HepG2 (cell line): Measurements from ENCODE around the gene EDC3. TPM values are rescaled to one million over a fixed set of nuclear protein-coding genes. Genes with fewer than 3 reads are reported as not detected.

Source experiments
- ATAC-seq: fragments of 200-7000 bp; cut with Tn5 transposase; 3 replicates; pipeline ENCODE4 v1.9.1; 2020; ENCODE audit warnings: mild to moderate bottlenecking, moderate library complexity
- BruUV-seq: library from RNA; stranded (reverse); fragments of 400-500 nt; replicated peaks from 2 replicates; lab custom pipeline; 2021; lab: Mats Ljungman, UMichigan
- CTCF ChIA-PET: fragments of 300-600 bp; formaldehyde crosslinking; extraction: SDS; loops from one replicate; lab custom pipeline; 2021; ENCODE audit warnings: low total read pairs, inconsistent platforms, low intra/inter-chr PET ratio; lab: Yijun Ruan, JAX
- POLR2A ChIA-PET: fragments of 350-600 bp; sonication (Branson Sonifier 250); formaldehyde crosslinking; loops from one replicate; lab custom pipeline; 2020; ENCODE audit warnings: antibody characterized with exemption, inconsistent platforms; lab: Yijun Ruan, JAX
- DNase-seq: peaks from one replicate; pipeline ENCODE4 v3.0.0-alpha.2; 2015; ENCODE audit warnings: low spot score
- FAIRE-seq: peaks from 3 replicates; lab custom pipeline; 2011; peaks lifted over from hg19 to GRCh38; lab: Jason Lieb, UNC
- H2AFZ ChIP-seq: one replicate; pipeline ENCODE4 v1.6.1; 2011; ENCODE audit warnings: low read length, inconsistent platforms
- H3K27ac ChIP-seq: fragments of 300-600 bp; 3 replicates; pipeline ENCODE4 v1.8.0; 2011; ENCODE audit warnings: mixed run types, mild to moderate bottlenecking, mixed read lengths, low read length, inconsistent platforms; ENCODE audit not compliant: insufficient read depth; ENCODE audit errors: extremely low read length
- H3K27me3 ChIP-seq, 2 experiments: fragments of 200-600 bp in 1 of 2; 2 replicates in 1 of 2; 3 replicates in 1 of 2; pipeline versions ENCODE4 v1.6.0 to v1.8.0; 2011; ENCODE audit warnings: low read length in 2 of 2, mild to moderate bottlenecking in 2 of 2, moderate library complexity in 2 of 2, inconsistent platforms in 1 of 2; ENCODE audit not compliant: insufficient read depth in 2 of 2, control insufficient read depth in 1 of 2
- H3K36me3 ChIP-seq, 2 experiments: fragments of 200-600 bp in 1 of 2; replicated peaks in 1 of 2; 2 replicates in 1 of 2; 3 replicates in 1 of 2; pipeline versions ENCODE4 v1.5.1 to v1.8.0; 2011; ENCODE audit warnings: low read length in 2 of 2, inconsistent platforms in 1 of 2; ENCODE audit not compliant: insufficient read depth in 2 of 2, control insufficient read depth in 1 of 2
- H3K4me1 ChIP-seq: 2 replicates; pipeline ENCODE4 v1.5.1; 2012; ENCODE audit warnings: low read length, inconsistent platforms; ENCODE audit not compliant: insufficient read depth
- H3K4me2 ChIP-seq: 2 replicates; pipeline ENCODE4 v1.6.0; 2011; ENCODE audit warnings: low read depth, low read length, inconsistent platforms
- H3K4me3 ChIP-seq, 3 experiments: fragments of 200-600 bp in 1 of 3; sonication (generic), shearing (Covaris generic) in 1 of 3; replicated peaks in 1 of 3; 2 replicates each; pipeline ENCODE4 v1.5.1; 2011 to 2016; ENCODE audit warnings: low read length in 3 of 3, inconsistent platforms in 2 of 3, low read depth in 2 of 3, mild to moderate bottlenecking in 2 of 3, control low read depth in 1 of 3, mixed read lengths in 1 of 3; ENCODE audit not compliant: insufficient read depth in 1 of 3
- H3K79me2 ChIP-seq: one replicate; pipeline ENCODE4 v1.6.1; 2011; ENCODE audit warnings: low read length, inconsistent platforms; ENCODE audit not compliant: insufficient read depth
- H3K9ac ChIP-seq: 2 replicates; pipeline ENCODE4 v1.6.0; 2011; ENCODE audit warnings: mild to moderate bottlenecking, low read depth, low read length, inconsistent platforms; ENCODE audit not compliant: insufficient read depth
- H3K9me3 ChIP-seq: 2 replicates; pipeline ENCODE4 v1.5.1; 2012; ENCODE audit warnings: mild to moderate bottlenecking, low read length
- H4K20me1 ChIP-seq: 2 replicates; pipeline ENCODE4 v1.6.0; 2011; ENCODE audit warnings: inconsistent platforms, mild to moderate bottlenecking, low read length, moderate library complexity; ENCODE audit not compliant: insufficient read depth
- ATF5 ChIP-seq: sonication (generic); formaldehyde crosslinking; IDR thresholded peaks from 2 replicates; pipeline ENCODE4 v1.4.0; 2020; ENCODE audit warnings: mild to moderate bottlenecking, low read depth, missing genetic modification reagents
- DBP ChIP-seq: sonication (generic); formaldehyde crosslinking; IDR thresholded peaks from 2 replicates; pipeline ENCODE4 v1.4.0; 2020; ENCODE audit warnings: missing genetic modification reagents; ENCODE audit errors: not compliant biosample characterization
- DNMT1 ChIP-seq: sonication (generic); formaldehyde crosslinking; IDR thresholded peaks from 2 replicates; pipeline ENCODE4 v1.5.1; 2020; ENCODE audit warnings: mild to moderate bottlenecking, missing genetic modification reagents
- E2F5 ChIP-seq: sonication (generic); formaldehyde crosslinking; conservative IDR thresholded peaks from 2 replicates; pipeline ENCODE4 v1.4.0; 2020; ENCODE audit warnings: missing genetic modification reagents
- GABPA ChIP-seq, 2 experiments: IDR thresholded peaks; 2 replicates each; pipeline ENCODE4 v1.6.1; 2011 to 2016; ENCODE audit warnings: low read depth in 2 of 2, low read length in 1 of 2, missing biosample characterization in 1 of 2, missing genetic modification characterization in 1 of 2
- HNRNPH1 ChIP-seq: fragments of 200-400 bp; formaldehyde crosslinking; optimal IDR thresholded peaks from 2 replicates; pipeline ENCODE3; 2017; ENCODE audit warnings: mild to moderate bottlenecking, low read depth, low read length
- KDM6A ChIP-seq: IDR thresholded peaks from 2 replicates; pipeline ENCODE4 v1.6.1; 2016; ENCODE audit warnings: low read depth
- KLF15 ChIP-seq: sonication (generic); formaldehyde crosslinking; IDR thresholded peaks from 2 replicates; pipeline ENCODE4 v1.8.1; 2023; ENCODE audit warnings: borderline replicate concordance, mild to moderate bottlenecking, inconsistent platforms, missing genetic modification reagents, mixed read lengths
- PRDM4 ChIP-seq: sonication (generic); formaldehyde crosslinking; IDR thresholded peaks from 2 replicates; pipeline ENCODE4 v1.9.0; 2021; ENCODE audit warnings: missing genetic modification reagents, borderline replicate concordance
- RFX5 ChIP-seq: IDR thresholded peaks from 2 replicates; pipeline ENCODE4 v1.6.1; 2011; ENCODE audit warnings: low read depth, low read length, improper control_type of control experiment
- SNAPC5 ChIP-seq: sonication (generic); formaldehyde crosslinking; IDR thresholded peaks from 2 replicates; pipeline ENCODE4 v1.8.1; 2023; ENCODE audit warnings: mild to moderate bottlenecking, missing genetic modification reagents, borderline replicate concordance
- SYNCRIP ChIP-seq: fragments of 200-400 bp; formaldehyde crosslinking; IDR thresholded peaks from 2 replicates; pipeline ENCODE4 v1.6.1; 2018; ENCODE audit warnings: mild to moderate bottlenecking, low read depth, low read length; ENCODE audit not compliant: insufficient read depth
- ZNF550 ChIP-seq: sonication (generic); formaldehyde crosslinking; IDR thresholded peaks from 2 replicates; pipeline ENCODE4 v1.4.0; 2020; ENCODE audit warnings: mild to moderate bottlenecking, missing genetic modification reagents, borderline replicate concordance
- ZNF598 ChIP-seq: sonication (generic); formaldehyde crosslinking; IDR thresholded peaks from 2 replicates; pipeline ENCODE4 v1.5.1; 2020; ENCODE audit warnings: mild to moderate bottlenecking, missing genetic modification reagents, borderline replicate concordance
- ZNF615 ChIP-seq: sonication (generic); formaldehyde crosslinking; IDR thresholded peaks from 2 replicates; pipeline ENCODE4 v1.5.0; 2020; ENCODE audit warnings: mild to moderate bottlenecking, missing genetic modification reagents, borderline replicate concordance
- ZNF777 ChIP-seq: sonication (generic); formaldehyde crosslinking; IDR thresholded peaks from 2 replicates; pipeline ENCODE4 v1.4.0; 2020; ENCODE audit warnings: missing genetic modification reagents
- ZNF883 ChIP-seq: sonication (generic); formaldehyde crosslinking; IDR thresholded peaks from 2 replicates; pipeline ENCODE4 v1.5.1; 2020; ENCODE audit warnings: mild to moderate bottlenecking, missing genetic modification reagents; ENCODE audit errors: not compliant biosample characterization
- WGBS: methylation state at CpG from one replicate; pipeline ENCODE4 v1.1.6; 2017; ENCODE audit warnings: low lambda C conversion rate; 5-methylcytosine and 5-hydroxymethylcytosine counted together
- in situ Hi-C: cut with HindIII; loops from 2 replicates; pipeline ENCODE4 v1.10.0; 2017; ENCODE audit warnings: low pct_unique_long_range_greater_than_20kb; ENCODE audit not compliant: extremely low pct_ligation_motif_present
- intact Hi-C: fragments of 100-400 bp; cut with micrococcal nuclease; formaldehyde crosslinking; loops from one replicate; pipeline ENCODE4 v1.10.0; 2022; ENCODE audit not compliant: unreplicated experiment
- polyA plus RNA-seq, 8 experiments: library from polyadenylated mRNA; depleted of rRNA in 3 of 8; stranded (reverse) in 7 of 8; unstranded in 1 of 8; fragments of >200 nt; fragmentation: Illumina TruSeq in 4 of 8; extraction: Trizol in 4 of 8; gene quantifications; 2 replicates each; pipeline versions ENCODE4 v1.2.1 to v1.2.3, GENCODE V29; 2011 to 2016; ENCODE audit warnings: low read depth in 4 of 8, missing spikeins in 1 of 8, mixed read lengths in 1 of 8; ENCODE audit not compliant: insufficient read depth in 1 of 8
- total RNA-seq, 5 experiments: library from RNA; depleted of rRNA; stranded (reverse); fragments of >200 nt; fragmentation: Illumina TruSeq; extraction: Trizol; gene quantifications; 2 replicates each; pipeline ENCODE4 v1.2.3, GENCODE V29; 2016; ENCODE audit warnings: low read depth in 1 of 5

Gene EDC3
- total and polyA plus RNA-seq, 2 of the 13 experiments (the other 11 are each of a cell fraction or from before 2014, with no cell fraction given): 17.4 to 32.0 TPM

- intact Hi-C loops: loop anchor here (10.0 kb wide), 1 partner anchor 55 kb away; no protein-coding TSS in a partner anchor
- DNase-seq (no peak), FAIRE-seq (no peak), ATAC-seq (no peak)
- H3K27me3 ChIP-seq: no peaks in the 10 kb centered on the region
- H3K9me3 ChIP-seq: no peaks in the 10 kb centered on the region
- H3K36me3 ChIP-seq: no peaks in the 10 kb centered on the region
- in situ Hi-C loops: no loop called here
- WGBS: 4% methylated on average over 3 of the region's 3 CpGs
- POLR2A ChIA-PET: no interaction called here
- no peak overlapping the region for H3K4me3 ChIP-seq
- H2AFZ ChIP-seq: no peak overlapping the region
- no peaks in the 10 kb centered on the region for H3K79me2 ChIP-seq
- no peak overlapping the region for H3K9ac ChIP-seq
- CTCF ChIA-PET: no interaction called here
- H4K20me1 ChIP-seq: no peaks in the 10 kb centered on the region
- H3K4me1 ChIP-seq: peaks cover 13% of the 10 kb centered on the region; the same call in 1 of the 2 replicates
- H3K4me2 ChIP-seq: no peak overlapping the region
- no peak for TF ChIP-seq DBP
- TF ChIP-seq KDM6A (CRISPR knock-in tag): no peak
- TF ChIP-seq PRDM4 (CRISPR knock-in tag): no peak
- no peak for TF ChIP-seq SYNCRIP
- TF ChIP-seq GABPA (IDR thresholded peaks at IDR 0.05; ENCODE audit: low read depth, low read length): no peak
- no peak for TF ChIP-seq GABPA (CRISPR knock-in tag; IDR thresholded peaks at IDR 0.05; ENCODE audit: low read depth)
- TF ChIP-seq RFX5: no peak
- no peak for TF ChIP-seq DNMT1 (CRISPR knock-in tag)
- TF ChIP-seq E2F5: no peak
- no peak for TF ChIP-seq ZNF883 (CRISPR knock-in tag)
- no peak for TF ChIP-seq ZNF777 (CRISPR knock-in tag)
- TF ChIP-seq ATF5: no peak
- TF ChIP-seq ZNF550 (CRISPR knock-in tag): no peak
- TF ChIP-seq SNAPC5 (CRISPR knock-in tag): no peak
- no peak for TF ChIP-seq ZNF598 (CRISPR knock-in tag)
- TF ChIP-seq ZNF615 (CRISPR knock-in tag): no peak
- TF ChIP-seq HNRNPH1: no peak
- TF ChIP-seq KLF15 (CRISPR knock-in tag): no peak
- TF ChIP-seq, all 625 proteins: peak for 0
- no peak overlapping the region for H3K27ac ChIP-seq
- BruUV-seq: no TSS peak
Measured at GRCh38 chr15:74709892-74710291, 14.1 kb upstream of the EDC3 start.
